Measurements from ENCODE around the gene MTUS2.

The MTUS2 gene

GRCh38 chr13:29535663-29536655, 715.8 kb downstream of the MTUS2 start:
- DNase-seq, result no peak

DNA sequence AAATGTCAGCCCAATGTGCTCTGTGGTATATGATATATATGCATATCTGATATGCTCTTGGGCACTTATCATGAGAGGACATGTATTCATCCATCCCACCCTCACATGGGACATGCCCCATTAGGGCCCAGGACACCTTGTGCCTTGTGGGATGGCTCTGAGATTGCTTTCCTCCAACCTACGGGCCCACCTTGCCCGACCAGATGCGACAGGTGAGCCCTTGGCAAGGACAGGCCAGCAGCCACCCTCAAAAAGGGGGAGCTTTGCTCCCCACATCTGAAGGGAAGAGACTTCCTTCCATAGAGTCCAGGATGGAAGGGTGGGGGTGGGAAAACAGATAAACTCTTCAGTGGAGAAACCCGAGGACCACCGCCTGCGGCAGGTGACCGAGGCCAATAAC, 716.7 kb downstream of the MTUS2 start:
- DNase-seq, result no peak

DNA sequence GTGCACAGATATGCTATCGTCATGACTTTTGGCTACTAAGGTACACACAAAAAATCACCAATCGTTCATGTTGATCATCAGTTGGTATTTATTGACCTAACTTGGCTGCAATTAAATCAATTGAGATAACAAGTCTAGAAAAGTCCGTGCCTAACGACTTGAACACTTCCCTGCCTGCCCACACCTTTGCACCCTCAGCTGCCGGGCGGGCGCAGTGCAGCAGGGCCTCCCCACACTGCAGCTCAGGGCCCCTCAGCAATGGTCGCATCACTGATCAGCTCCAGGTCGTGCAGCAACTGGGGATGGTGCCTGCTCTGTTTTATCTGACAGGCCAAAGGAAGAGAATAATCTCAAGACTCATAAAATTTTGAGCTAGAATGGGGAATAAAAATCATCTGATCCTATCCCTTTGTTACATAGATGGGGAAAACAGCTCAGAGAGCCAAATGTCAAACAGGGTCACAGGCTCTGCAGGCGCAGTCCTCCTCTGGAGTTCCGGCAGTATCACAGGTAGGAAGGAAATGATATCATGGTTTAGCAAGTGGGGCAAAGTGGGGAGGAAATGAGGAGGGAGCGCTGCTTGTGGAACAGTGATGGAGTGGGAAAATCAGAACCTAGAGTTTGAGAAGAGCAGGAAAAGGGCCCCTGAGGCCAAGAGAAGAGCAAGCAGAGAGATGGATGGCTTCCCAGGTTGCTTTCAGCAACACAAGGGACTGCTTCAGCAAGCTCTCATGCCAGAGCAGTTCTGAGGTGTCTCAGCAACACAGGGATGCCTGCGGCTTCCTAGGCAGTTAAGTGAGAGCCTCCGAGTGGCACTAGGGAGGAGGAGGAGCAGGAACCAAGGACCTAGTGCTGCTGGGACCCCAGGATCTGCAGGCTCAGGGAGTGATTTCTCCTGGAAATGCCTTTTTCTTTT, 717.9 kb downstream of the MTUS2 start:
- no peak for DNase-seq

DNA sequence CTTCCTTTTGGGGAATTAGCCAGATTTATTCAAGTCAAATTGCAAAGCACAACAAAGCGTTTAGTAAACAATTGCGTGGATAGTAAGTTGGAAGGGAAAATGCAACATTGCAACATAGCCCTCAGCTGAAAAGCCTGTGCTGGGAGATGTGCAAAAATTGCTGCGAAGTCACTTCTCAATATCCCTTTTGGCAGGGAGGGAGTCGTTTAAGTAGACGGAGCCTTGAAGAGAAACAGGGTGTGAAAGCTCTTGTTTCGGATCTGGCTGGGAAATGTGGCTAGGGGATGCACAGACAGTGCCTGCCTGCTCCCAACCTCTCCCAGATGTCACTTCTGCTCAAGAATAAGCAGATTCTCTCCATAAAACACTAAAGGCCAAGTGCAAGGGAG, 718.5 kb downstream of the MTUS2 start:
- no peak for DNase-seq

- no peak for DNase-seq
Measured at GRCh38 chr13:29539856-29540255, 719.7 kb downstream of the MTUS2 start.

DNA sequence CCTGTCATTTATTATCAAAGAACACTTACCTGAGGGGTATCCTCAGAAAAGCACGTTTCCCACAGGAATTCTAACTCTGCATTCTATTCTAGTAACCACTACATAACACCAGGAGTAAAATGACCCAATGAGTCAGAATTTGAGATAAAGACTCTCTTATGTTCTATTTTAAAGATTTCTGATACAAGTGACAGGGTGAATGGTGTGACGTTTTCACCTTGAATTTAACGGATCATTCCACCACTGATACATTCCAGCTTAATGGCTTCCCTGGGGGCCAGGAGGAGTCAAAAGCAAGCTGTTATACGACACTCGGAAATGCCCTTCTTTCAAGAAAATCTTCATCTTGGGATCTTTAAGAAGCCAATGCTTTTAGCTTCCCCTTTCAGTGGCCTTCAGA, 720.2 kb downstream of the MTUS2 start:
- DNase-seq, result no peak

- no peak for DNase-seq
Measured at GRCh38 chr13:29540799-29541198, 720.7 kb downstream of the MTUS2 start.

DNA sequence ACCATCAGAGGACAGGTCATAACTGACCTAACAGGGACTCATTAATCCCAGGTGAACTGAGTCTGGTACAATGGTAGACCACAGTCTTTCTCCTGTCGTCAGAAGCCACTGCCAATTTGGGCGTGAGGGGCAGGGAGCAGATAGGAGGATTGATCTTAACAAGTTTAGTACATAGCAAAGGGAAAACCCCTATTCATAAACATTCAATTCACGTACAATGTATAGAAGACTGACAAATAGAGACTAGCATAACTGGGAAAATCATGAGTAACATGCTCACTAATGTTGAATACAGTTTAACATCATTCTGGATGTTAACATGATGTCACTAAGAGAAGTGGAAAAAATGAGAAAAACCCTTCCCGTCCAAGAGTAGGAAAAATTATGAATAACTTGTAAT, 721.3 kb downstream of the MTUS2 start:
- no peak for DNase-seq

DNA sequence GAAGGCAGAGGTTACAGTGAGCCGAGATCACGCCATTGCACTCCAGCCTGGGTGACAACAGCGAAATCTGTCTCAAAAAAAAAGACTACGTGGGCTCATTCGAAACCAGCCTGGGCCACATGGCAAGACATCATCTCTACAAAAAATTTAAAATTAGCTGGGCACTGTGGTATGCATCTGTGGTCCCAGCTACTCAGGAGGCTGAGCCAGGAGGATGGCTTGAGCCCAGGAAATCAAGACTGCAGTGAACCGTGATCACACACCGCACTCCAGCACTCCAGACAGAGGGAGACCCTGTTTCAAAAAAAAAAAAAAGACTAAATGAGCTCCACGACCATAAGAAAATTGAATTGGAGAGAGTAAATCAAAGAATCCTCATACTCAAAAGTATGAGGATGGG, 722.2 kb downstream of the MTUS2 start:
- DNase-seq, result no peak

DNA sequence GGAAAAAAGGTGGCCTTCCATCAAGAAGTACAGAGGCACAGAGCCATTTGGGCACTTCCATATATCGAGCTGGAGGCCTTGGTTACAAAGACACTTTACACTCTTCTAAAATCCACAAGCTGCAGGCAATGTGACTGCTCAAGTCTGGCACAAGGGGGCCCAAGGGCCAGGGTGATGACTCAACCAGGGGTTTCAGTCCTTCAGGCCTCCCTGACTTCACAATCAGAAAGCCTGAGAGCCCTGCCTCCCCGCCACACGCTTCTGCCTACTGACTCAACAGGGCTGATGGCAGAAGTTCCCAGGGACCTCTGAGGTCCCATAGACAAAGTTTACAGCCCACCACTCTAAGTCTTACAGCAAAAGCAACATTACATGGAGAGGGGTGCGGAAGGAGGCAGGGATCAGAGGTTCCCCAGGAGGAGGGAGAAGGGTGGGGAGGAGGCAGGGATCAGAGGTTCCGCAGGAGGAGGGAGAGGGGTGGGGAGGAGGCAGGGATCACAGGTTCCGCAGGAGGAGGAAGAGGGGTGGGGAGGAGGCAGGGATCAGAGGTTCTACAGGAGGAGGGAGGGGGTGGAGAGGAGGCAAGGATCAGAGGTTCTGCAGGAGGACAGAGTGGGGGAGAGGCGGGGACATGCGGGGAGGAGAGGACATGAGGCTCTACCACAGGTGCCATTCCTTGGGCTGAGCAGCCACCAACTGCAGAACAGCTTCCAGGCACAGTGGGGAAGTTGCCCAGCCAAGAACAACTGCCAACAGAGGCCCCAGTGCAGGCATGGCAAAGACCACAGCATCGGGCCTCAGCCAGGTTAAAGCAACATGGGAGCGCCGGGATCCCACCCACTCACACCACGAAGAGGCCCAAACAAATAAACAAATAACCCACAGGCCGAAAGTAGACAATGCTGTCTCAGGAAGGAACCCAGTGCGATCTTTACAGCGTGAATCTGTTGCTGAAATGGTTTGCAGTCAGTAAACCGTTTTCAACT, 723.4 kb downstream of the MTUS2 start:
- DNase-seq, result no peak

- no peak for DNase-seq
Measured at GRCh38 chr13:29545988-29546387, 725.8 kb downstream of the MTUS2 start.

DNA sequence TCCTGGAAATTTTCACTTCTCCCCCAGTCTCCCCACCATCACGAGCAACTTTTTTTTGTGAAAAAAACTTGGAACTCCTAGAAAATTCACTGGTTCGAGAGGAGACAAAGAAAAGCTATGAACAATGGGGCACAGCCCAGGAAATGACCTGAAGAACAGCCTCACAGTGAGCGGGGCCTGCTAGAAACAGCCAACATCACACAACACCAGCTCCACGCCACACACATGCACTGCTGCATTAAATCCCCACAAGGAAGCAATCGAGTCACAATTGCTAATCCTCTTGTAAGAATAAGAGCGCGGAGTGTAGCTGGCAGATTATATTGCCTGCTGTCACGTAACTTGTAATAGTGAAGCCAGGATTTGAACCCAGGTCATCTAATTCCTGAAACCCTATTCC, 726.5 kb downstream of the MTUS2 start:
- no peak for DNase-seq

- no peak for DNase-seq
Measured at GRCh38 chr13:29547153-29547552, 727.0 kb downstream of the MTUS2 start.

DNA sequence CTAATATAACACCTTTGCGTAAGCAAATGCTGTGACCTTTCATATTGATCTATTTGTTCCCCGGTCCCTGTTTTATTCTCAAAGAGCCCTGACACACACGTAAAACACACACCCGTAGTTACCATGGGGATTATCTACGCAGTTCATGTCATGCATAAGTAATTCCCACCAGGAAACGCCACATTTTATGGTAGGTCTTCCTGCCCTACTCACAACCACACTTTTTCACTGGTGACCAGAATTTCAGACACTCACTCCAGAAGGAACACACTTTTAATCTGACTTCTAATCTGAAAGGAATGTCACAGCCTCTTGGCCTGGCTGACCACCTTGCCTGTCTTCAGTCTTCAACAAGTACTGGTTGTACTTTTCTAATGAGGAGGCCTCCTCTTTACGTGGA, 728.6 kb downstream of the MTUS2 start:
- no peak for DNase-seq

GRCh38 chr13:29550430-29550988, 730.4 kb downstream of the MTUS2 start:
- DNase-seq, result no peak

- no peak for DNase-seq
Measured at GRCh38 chr13:29551214-29551613, 731.1 kb downstream of the MTUS2 start.

Data from NCI-H1694 treated with DMSO at 0.1 percent for 48 hours (cell line).